ENCODE results near the gene AP1G1.
"Not testable (repeated sequence)": the region's sequence is repeated elsewhere in the genome, so short reads cannot be mapped to it uniquely, and the experiment has no call there.

AP1G1 gene

GRCh38 chr16:71808593-71809459 is at the start of gene AP1G1:
TSS of gene AP1G1 (minus strand) at chr16:71808834. CDS start at chr16:71789479, 19,355 bp downstream.
- DNase-seq, result peak; percentile 98

- peak; percentile 48 for DNase-seq
Measured at GRCh38 chr16:71855937-71856662, 47.5 kb upstream of the AP1G1 start.

- no peak for DNase-seq
Measured at GRCh38 chr16:71854369-71854948, 45.8 kb upstream of the AP1G1 start.

- no peak for DNase-seq
Measured at GRCh38 chr16:71853413-71853812, 44.8 kb upstream of the AP1G1 start.

- DNase-seq, result no peak
Measured at GRCh38 chr16:71852561-71852960, 43.9 kb upstream of the AP1G1 start.

GRCh38 chr16:71852158-71852557 is 43.5 kb upstream of the AP1G1 start:
- DNase-seq, result no peak

GRCh38 chr16:71851746-71852145 is 43.1 kb upstream of the AP1G1 start:
- DNase-seq, result no peak

GRCh38 chr16:71848622-71849021 is 40.0 kb upstream of the AP1G1 start:
- no peak for DNase-seq

DNA sequence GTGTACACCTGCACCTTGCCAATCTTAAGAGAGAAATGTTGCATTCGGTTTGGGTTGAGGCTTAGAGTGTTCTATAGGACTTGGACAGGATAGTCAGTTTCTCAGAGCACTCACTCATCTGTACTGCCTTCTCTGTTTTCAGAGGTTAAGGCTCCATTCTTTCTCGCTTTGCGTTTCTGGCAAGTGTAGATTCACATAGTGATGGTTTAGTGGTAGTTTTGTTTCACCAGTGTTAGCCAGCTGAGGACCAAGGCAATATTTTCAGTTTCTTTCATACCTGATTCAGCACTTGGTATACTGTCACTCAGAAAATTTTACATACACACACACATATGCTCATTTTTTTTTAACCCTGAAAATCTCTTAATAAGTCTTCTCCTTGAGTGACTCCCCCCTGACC is 38.5 kb upstream of the AP1G1 start:
- no peak for DNase-seq

- DNase-seq, result peak; percentile 27
Measured at GRCh38 chr16:71846431-71846830, 37.8 kb upstream of the AP1G1 start.

DNA sequence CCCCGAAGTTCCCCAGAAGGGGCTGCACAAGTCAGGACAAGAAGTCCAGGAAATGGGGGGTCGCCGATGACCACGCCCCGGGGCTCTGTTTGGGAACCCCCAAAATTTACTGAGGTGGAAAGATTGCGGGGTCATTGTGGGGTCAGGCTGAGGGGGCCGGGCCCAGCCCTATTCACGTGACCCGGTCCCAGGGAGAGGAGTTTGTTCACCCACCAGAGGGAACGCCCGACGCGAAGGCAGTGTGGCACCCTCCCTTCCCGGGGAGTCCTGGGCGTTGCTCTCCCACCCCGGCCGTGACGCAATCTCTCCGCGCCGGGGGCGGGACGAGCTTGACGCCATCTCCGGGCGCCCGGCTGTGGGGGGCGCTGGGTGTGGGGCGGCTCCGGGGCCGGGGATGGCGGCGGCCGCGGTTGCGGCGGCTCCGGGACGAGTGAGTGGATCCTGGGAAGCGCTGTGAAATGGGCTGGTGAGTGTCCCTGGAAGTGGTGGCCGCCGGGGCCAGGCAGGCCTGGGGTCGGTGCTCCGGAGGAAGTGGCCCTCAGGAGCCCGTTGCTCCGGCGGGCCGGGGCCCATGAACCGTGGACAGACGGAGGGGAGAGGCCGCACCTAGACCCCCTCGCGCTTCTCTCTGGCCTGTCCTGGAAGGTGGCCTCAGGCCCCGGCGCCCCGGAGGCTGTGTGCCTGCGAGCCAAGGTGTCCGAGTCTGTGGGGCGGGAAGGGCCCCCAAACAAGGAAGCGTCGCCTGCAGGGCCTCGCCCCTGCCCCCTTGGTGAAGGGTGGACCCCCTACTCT is 37.2 kb upstream of the AP1G1 start, which contains the start of gene ATXN1L:
Gene ATXN1L, plus strand, starts transcription at position 338 of the 792 bp plus-strand sequence. CDS start 3,765 bp downstream, outside the sequence.
- DNase-seq, result peak; percentile 95

- DNase-seq, result no peak
Measured at GRCh38 chr16:71843572-71843971, 34.9 kb upstream of the AP1G1 start.

- DNase-seq, result no peak
Measured at GRCh38 chr16:71840052-71840451, 31.4 kb upstream of the AP1G1 start.

DNA sequence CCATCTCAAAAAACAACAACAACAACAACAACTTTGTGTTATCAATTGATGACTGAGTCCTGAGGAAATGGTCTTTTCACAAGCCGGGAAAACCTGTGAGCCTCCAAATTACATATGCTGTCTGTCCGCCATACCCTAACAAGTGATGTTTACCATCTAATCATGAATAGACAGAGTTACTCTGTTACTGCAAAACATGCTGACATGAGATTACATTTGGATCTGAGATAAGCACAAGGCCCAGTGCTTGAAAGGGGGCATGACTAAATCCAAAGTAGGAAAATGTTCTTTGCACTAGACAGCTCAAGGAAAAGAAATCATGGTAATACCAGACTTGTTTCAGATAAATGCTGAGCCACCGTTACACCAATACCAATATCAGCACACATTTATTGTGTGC is 28.5 kb upstream of the AP1G1 start:
- no peak for DNase-seq

GRCh38 chr16:71834291-71834690 is 25.7 kb upstream of the AP1G1 start:
- DNase-seq, result no peak

DNA sequence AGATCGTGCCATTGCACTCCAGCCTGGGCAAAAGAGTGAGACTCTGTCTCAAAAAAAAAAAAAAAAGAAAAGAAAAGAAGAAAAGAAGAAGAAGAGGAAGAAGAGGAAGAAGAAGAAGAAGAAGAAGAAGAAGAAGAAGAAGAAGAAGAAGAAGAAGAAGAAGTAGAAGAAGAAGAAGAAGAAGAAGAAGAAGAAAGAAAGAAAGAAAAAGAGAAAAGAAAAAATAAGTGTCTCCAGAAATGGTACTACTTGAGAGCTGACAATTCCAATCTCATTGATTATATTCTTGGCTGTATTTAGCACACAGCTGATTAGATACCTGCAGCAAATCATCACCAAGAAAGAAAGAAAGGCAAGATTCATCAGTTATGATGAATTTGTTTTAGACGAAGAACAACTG is 23.5 kb upstream of the AP1G1 start:
- DNase-seq, result not testable (repeated sequence)

- not testable (repeated sequence) for DNase-seq
Measured at GRCh38 chr16:71831698-71832097, 23.1 kb upstream of the AP1G1 start.

GRCh38 chr16:71830359-71830758 is 21.7 kb upstream of the AP1G1 start:
- no peak for DNase-seq

- no peak for DNase-seq
Measured at GRCh38 chr16:71826533-71827017, 17.9 kb upstream of the AP1G1 start.

GRCh38 chr16:71817155-71817500 is 8.5 kb upstream of the AP1G1 start:
- not testable (repeated sequence) for DNase-seq

DNA sequence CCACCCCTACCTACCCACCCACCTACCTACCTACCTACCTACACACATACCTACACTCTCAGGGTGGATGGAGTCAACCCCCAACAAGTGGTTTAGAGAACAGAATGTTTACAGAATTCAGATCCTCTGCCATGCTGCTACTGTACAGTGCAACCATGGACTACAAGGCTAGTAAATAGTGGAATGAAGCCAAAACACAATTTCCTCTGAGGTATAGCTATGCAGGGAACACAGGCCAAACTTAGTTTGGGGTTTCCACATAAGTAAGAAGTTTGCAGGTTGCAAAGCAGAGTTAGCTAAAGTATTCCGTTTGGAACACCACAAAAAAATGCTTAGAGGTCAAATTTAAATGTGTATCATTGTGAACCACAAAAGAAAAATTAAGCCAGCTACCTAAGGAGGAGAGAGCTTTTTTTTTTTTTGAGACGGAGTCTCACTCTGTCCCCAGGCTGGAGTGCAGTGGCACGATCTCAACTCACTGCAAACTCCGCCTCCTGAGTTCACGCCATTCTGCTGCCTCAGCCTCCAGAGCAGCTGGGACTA is 2.7 kb upstream of the AP1G1 start:
- DNase-seq, result peak; percentile 36

DNA sequence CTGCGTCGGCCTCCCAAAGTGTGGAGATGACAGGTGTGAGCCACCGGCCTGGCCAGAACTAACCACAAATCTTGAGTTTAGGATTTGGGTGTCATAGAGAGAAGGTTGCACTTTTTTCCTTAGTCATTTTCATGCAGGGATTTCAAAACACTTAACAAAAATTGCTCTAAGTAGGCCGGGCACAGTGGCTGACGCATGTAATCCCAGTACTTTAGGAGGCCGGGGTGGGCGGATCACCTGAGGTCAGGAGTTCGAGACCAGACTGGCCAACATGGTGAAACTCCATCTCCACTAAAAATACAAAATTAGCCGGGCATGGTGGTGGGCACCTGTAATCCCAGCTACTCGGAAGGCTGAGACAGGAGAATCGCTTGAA is 1.5 kb upstream of the AP1G1 start:
- DNase-seq, result not testable (repeated sequence)

Data from CD4-positive, alpha-beta T cell treated with Interleukin-21 for 1 hour (primary cell).